Stomach (tissue), 4 donors: ENCODE measurements around the gene TSPAN2.

Experiments
- CTCF ChIP-seq, 7 experiments: fragments of 450-650 bp in 4 of 7; fragments of 200-600 bp in 3 of 7; sonication (generic) in 3 of 7; IDR thresholded peaks; one replicate each; pipeline ENCODE4 v1.5.1; 2016 to 2019; ENCODE audit warnings: antibody characterized with exemption in 7 of 7, control low read depth in 2 of 7, mild to moderate bottlenecking in 1 of 7
- EP300 ChIP-seq: sonication (generic); formaldehyde crosslinking; IDR thresholded peaks from one replicate; pipeline ENCODE4 v1.6.1; 2017; ENCODE audit warnings: antibody characterized with exemption
- POLR2A ChIP-seq, 4 donors: fragments of 450-650 bp; IDR thresholded peaks; one replicate each; pipeline ENCODE4 v1.6.1; 2016; ENCODE audit warnings: antibody characterized with exemption in 4 of 4, control low read depth in 2 of 4, mild to moderate bottlenecking in 1 of 4, moderate library complexity in 1 of 4

- no peak for TF ChIP-seq CTCF (IDR thresholded peaks at IDR 0.05)
- TF ChIP-seq POLR2A (IDR thresholded peaks at IDR 0.05) = no peak
- TF ChIP-seq EP300 = no peak
Observed at GRCh38 chr1:115067161-115067859, 22.0 kb downstream of the TSPAN2 start.
